Measurements from ENCODE around the gene SFT2D2.
A peak's percentile ranks its signal among the peaks of the same experiment; 100 is the strongest.

SFT2D2 gene

DNA sequence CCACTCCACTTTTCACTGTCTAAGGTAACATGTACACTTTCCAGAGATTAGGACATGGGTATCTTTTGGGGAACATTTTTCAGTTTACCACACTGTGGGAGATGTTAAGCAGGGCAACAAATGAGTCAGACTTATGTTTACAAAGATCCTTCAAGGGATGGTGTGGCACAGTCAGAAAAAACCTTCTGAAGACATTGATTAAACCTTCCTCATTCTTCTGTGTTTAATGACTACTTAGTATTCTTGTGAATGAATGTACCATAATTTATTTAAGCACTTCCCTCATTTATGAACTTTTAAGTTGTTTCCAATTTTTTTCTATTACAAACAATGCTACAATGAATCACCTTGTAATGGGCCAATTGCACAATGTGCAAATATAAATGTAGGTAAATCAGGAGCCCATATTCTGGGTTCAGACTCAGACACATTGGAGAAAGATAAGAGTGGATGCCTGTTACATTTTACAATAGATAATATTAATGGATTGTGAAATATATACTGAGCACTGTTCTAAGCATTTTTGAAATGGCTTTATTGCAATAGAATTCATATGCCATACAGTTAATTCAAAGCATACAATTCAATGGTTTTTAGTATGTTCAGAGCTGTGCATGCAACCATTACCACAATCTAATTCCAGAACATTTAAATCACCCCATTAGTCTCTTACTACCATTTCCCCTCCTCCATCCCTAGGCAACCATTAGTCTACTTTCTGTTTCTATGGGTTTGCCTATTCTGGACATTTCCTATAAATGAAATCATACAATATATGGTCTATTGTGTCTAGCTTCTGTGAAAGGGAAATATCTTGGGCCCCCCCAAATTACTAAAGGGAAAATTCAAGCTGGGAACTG is 1.9 kb upstream of the SFT2D2 start:
- no peak for DNase-seq

DNA sequence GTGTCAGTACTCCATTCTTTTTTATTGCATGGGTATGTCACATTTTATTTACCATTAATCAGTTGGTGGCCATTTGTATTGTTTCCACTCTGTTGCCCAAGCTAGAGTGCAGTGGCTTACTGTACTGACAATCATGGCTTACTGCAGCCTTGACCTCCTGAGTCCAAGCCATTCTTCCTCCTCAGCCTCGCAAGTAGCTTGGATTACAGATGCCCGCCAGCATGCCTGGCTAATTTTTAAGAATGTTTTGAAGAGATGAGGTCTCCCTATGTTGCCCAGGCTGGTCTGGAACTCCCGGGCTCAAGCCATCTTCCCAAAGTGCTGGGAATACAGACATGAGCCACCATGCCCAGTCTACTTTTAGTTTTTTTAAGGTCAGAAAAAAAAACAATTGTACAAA is 813 bp upstream of the SFT2D2 start:
- peak in 1 of 3 experiments; percentile 16 for DNase-seq

DNA sequence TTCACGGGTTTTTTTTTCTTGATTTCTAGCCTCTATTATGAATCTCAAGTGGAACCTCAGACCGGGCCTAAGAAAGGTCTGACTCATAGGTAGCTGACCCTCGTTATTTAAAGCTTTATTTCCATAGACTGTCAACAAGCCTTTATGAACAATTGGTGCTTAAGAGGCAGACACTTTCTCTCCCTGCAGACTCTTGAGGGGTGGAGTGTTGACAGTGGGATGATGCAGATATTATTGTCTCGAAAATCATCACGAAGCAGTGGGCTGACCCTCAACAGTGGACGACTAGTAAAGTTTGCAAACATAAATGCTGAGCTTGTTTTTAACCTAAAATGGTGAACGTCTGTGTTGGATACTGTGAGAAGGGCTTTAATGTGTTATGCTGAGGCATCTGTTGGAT is 1.8 kb downstream of the SFT2D2 start:
- peak in 2 of 3 experiments; percentile 47 to 55 for DNase-seq

DNA sequence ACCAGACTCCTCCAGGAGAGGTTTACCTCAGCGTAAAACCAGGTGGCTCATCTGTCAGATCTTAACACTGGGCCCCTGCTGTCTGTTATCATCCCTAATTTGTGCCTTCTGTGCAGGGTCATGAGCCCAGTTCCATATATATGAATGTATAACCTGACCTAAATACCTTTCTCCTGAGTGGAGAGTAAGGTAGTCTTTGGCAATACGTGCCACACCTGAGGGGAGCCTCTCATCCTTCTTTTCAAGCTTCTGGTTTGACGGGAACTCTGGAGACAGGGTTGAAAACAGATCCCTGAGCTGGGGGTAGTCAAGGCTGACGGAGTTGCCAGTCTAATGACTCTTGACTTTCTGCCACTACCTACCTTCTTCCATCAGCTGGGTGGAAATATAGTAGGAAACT is 4.1 kb downstream of the SFT2D2 start:
- DNase-seq: no peak

DNA sequence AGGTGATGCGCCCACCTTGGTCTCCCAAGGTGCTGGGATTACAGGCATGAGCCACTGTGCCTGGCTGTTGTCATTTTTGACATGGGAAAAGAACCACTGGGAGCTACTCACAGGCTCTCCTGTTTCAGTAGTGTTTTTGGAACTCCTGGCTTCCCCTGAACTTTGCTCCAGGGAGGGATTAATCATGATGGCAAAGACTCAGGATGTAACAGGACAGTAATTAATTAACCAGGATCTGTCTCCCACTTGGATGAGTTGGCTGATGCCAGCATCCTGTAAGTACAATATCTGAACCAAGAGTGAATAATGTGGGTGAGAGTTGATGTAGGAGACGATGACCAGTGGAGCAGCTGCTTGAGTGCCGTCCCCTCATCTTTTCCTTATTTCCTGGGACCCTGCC is 4.9 kb downstream of the SFT2D2 start:
- no peak for DNase-seq

DNA sequence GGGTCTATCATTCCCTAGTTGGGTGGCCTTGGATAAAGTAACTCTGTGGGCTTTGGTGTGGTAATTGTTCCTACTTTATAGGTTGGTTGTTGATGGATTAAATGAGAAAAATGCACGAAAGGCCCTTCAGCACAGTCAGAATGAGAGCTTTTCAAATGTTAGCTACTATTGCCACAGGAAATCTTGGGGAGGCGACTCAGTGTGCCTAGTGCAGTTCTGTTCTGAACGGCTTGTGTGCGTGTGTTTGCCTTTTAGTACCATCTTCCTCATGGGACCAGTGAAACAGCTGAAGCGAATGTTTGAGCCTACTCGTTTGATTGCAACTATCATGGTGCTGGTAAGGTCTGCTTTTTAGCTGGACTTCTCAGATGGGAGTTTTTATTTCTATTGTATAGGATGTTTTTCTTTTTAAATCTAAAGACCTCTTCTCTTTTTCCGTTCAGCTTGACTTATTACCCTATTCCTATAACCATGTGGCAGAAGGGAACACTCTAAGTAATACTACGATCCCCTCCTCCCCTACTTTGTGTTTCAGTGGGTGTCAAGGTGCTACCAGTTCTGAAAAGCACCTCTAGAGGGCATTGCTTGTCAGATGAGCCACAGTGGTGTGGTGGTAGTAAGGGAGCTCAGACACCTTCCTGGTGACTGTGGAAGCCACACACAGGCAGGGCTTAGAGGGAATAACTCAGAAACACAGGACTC is 9.2 kb downstream of the SFT2D2 start:
- DNase-seq: peak; percentile 27 to 70 (median 42)

DNA sequence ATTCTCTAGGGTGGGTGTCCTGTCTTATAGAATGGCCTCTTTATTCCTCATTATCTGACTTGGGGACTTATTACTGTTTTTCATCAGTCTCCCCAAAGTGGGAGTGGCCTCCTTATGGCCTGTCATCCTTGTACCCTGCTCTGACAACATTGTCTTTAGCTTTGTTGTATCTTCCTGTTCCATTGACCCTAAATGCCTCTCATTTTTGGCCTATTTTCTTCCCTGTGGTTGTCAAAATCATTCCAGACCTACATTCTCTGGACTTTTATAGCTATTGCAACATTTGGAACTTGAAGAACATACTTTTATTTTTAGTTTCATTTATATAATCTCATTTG is 9.7 kb downstream of the SFT2D2 start:
- no peak for DNase-seq

DNA sequence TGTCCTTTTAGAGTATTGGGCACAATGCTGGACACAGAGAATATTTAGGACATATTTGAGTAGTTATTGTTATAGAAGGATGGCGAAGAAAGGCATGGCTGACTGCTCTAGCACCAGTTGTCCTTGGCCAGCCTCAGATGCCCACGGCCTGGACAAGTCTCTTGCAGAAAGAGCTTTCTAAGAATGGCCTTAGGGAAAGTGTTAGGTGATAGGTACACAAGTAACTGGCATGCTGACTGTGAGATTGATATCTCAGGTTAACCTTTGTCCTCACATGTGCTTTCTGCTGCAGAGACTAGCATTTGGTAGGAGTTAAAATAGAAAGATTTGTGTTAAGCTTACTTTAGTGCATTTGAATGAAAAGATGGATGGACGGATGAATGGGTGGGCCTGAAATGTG is 10.1 kb downstream of the SFT2D2 start:
- DNase-seq: no peak

DNA sequence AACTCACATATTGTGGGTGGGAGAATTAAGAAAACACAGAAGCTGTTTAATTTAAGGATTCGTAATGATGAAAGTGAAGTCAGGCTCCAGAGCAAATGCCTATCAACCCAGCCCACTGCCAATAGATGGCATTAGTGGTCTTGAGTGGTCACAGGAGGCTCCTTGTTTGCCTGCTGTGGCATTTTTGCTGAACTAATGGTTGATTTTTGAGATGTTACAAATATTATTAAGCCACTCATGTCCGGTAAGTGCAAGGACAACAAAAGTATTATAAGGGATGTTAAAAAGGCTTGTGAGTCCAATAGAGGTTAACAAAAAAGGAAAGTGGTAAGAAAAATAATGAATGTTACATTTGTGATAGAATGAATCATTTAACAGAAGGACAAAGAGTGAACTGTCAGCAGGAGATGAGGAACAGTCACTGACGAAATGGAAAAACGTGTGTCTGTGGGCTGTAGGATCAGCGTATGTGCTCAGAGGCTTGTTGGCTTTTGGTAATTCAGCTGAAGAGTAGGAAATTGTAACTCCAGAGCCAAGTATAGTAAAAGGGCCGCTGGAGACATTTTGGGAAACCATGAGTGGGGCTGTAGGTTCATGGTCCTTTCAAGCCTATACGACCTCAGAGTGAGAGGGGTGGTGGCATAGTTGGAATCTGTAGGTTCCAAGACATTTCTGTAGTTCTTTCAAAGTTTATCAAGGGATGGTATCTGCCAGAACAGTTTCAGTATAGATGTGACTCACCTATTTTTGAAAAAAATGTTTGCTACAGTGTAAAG is 11.2 kb downstream of the SFT2D2 start:
- no peak for DNase-seq

DNA sequence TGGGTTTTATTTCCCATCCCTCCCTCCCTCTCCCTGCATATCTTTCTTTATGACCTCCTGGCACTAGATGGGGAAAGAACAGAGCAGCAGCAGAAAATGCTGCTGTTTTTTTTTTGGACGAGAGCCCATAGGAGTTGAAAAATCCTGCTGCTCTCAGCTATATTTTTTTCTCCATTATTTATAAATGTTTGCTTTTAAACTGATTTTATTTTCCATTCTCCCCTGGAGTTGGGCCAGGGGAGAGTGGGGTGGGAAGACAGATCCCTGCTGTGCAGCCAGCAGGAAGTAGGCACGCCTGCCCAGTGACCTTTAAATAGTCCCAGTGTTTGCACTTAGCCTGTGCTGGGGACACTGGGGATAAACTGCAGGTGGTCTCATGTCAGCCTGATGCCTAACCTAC is 17.4 kb downstream of the SFT2D2 start:
- peak in 2 of 3 experiments; percentile 39 to 51 for DNase-seq

DNA sequence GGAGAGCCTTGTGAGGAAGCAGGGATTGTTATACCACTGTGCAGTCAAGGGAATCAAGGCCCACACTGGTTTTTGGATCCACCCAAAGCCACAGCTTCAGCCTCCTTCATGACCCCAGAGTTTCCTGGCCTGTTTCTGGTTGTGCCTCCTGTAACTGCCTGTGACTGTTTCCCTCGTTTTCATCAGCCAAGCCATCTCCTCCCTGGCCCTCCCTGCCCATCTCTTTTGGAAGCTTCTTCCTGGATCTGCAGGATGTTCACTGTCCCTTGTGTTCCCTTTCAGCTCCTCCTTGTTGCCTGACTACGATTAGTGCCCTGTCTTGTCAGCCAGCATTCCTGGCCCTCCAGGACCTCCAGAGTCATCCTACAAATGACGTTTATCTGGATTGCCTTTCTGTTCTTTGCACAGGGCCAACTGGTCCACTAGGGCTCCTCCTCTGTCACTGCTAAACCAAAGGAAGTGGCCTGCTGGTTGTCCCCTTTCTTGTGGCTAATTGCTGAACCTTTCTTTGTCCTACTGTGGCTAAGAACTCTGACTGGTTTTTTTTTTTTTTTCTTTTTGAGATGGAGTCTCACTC is 17.9 kb downstream of the SFT2D2 start:
- no peak for DNase-seq

DNA sequence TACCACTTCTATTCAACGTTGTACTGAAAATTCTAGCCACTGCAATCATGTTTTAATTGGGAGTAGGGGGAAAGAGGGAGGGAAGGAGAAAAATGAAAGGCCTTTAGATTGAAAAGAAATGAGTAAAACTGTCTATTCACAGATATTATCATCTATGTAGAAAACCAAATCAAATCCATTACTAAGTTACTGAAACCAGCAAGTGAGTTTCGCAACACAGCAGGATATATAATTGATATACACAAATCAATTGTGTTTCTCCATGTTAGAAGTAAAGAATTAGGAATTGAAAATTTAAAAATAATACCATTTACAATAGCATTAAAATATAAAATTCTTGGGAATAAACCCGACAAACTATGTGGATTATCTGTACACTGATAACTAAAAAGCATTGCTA is 19.2 kb downstream of the SFT2D2 start:
- no peak for DNase-seq

DNA sequence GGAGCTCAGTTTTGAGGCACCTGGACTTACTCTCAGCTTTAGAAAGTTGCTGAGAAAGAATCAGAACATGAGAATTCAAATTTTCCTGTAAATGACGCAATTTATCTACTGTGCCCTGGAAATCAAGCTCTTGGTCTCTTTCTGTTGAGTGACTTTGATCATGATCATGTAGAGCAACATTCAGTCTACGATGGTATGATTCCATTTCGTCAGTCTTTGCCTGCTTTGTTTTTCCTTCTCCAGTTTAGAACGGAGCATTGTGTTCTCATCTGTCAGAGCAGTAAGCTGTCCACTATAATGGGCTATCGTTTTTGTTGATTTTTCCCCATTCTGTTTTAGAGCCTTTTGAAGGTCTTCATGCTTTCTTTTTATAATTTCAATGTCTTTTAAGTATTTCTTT is 20.7 kb downstream of the SFT2D2 start:
- no peak for DNase-seq

DNA sequence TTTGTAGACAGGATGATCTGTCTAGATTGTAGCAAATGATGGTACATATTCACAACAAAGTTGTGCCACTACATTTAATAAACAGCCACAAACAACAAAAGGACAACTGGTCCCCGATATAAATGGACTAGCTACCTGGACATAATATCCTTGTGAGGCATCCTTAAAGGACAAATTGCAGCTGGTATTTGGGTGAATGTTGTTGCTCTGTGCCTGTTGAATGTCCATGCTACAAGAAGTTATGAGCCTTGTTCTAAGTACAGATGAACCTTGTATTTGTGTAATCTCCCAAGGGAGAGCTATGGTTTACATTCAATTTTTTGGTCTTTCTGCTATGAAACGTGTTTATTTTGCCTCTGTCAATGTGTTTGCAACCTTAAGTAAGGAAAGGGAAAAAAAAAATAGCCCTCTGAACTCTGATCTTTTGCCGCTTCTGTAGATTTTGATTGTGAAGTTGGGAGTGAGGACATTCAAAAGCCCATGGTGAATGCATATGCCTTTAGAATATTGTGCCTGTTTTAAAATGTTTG is 26.5 kb downstream of the SFT2D2 start:
- no peak for DNase-seq

DNA sequence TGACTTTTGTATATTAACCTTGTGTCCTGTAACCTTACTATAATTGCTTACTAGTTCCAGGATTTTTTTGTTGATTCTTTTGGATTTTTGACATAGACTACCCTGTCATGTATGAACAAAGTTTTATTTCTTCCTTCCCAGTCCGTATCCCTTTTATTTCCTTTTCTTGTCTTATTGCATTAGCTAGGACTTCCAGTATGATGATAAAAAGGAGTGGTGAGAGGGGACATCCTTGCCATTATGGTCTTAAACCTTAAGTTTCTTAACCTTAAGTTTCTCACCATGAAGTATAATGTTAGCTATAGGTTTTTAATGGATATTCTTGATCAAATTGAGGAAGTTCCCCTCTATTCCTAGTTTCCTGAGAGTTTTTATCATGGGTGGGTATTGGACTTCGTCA is 30.4 kb downstream of the SFT2D2 start:
- DNase-seq: no peak

DNA sequence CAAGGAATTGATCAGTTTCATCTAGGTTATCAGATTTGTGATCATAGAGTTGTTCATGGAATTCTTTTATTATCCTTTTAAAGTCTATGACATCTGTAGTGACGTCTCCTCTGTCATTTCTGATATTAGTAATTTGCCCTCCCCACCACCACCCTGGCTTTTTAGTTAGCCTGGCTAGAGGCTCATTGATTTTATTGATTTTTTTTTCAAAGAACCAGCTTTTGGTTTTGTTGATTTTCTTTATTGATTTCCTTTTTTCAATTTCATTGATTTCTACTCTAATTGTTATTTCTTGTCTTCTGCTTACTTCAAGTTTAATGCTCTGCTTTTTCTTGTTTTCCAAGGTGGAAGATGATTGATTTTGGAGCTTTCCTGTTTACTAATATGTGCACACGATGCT is 31.6 kb downstream of the SFT2D2 start:
- no peak for DNase-seq

DNA sequence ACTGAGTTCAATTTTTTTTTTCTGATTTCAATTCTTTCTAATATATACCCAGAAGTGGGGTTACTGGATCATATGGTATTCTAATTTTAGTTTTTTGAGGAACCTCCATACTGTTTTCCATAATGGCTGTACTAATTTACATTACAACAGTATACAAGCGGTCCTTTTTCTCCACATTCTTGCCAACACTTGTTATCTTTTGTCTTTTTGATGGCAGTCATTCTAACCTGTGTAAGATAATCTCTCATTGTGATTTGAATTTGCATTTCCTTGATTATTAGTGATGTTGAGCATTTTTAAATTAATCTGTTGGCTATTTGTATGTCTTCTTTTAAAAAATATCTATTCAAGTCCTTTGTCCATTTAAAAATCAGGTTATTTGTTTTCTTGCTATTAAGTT is 33.8 kb downstream of the SFT2D2 start:
- no peak for DNase-seq

DNA sequence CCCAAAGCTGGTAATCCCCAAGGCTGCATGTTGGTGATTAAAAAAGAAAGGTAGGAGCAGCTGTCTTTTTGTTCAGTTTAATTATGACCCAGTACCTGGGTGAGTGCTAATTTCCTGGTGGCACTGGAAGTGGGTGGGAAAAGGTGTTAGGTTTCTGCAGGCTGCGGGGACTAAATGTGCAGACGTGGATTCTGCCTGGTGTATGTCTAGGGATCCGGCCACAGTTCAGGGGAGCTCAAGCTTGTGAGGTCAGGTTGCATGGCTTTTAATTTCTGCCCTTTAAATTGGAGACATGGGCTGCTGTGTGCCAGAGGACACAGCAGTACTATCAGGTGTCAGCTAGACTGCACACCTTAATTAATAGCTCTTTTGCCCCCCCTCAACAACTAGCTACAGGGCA is 34.6 kb downstream of the SFT2D2 start:
- peak; percentile 62 to 91 (median 63) for DNase-seq

DNA sequence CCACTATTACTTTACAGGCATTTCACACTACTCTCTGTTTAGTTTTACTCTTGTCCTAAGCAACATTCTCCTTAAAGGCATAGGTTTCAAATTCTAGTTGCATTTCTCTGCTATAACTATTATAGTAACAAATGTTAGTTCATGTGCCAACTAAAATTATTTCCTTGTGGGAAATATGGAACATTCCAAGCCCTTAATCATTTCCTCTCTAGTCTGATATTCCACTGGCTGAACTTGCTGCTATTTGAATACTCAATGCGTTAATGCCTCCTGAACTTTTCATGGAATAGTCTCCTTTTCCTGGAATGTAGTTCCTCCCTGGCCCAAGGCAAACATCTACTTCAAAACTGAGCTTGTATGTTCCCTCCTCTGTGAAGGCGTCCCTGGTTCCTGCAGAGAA is 35.6 kb downstream of the SFT2D2 start:
- DNase-seq: no peak

DNA sequence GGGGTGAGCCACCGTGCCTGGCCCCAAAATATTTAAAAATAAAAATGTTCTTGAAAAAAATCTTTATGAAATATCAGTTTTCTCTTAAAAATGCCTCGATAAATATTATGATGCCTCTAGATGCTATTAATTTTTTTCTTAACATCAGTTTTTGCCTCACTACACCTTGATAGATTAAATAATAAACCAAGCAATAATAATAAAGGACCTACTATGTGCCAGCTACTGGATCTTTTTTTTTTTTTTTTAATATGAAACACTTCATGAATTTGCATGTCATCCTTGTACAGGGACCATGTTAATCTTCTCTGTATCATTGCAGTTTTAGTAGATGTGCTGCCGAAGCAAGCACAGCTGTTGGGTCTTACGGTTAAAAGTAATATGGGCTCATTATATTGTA is 37.3 kb downstream of the SFT2D2 start:
- no peak for DNase-seq

DNA sequence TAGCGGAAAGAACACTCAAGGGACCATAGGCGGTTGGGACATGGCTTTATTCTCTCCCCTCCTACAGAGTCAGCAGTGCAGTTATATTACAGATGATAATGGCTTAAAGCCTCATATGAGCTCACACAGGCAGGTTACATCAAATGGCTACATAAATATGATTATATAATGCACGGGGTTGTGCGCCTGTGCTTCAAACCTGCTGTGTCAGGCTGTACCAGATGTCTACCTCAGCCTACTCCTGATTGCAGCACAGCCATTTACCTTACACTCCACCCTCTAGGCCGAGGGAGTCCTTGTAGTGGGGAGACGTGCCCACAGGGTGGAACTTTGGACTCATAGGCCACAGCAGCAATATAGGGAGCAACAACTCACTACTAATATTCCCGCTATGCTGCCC is 38.5 kb downstream of the SFT2D2 start:
- no peak for DNase-seq

DNA sequence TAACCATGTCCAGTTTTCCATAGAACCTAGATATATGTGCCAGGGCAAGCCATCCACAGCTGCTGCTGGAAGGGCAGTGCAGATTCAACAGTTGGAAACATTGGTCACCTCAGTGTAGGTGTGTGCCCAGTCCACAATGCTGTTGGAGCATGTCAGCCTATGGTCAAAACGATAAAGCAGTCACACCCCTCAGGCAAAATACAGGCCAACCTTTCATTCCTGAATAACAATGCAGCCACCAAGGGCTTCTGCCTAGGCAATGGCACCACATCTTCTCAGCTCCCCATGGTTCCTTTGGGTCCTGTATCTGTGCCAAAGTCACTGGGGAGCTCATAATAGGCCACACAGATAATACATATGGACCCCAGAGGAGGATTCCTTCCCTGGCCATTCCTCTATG is 39.8 kb downstream of the SFT2D2 start:
- DNase-seq: no peak

DNA sequence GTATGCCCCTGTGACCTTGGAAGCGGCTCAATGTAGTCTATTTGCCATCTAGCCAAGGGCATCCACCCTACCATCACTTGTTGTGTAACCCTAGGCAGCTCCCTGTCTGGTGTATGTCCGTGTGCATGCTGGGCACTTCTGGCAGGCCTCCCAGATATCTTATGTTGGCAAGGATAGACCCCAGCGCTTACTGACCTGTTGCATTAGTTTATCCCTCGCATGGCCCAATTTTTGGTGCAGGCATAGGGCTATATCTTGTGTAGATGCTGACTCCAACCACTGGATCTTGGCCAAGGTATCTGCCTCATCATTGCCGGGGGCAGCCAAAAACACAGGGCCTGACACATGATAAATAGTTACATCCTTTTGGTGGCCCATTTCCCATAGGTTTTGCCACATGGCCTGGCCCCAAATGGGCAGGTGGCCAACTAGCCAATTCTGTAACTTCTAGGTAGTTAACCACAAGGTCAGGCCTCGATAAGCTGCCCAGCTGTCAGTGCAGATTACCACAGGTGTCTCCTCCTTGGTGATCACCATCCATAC is 40.9 kb downstream of the SFT2D2 start:
- no peak for DNase-seq

Measured in NCI-H1417 (cell line).